HG03108 (cell line): ENCODE results near the gene POLR2F.
"Not testable (repeated sequence)": the region's sequence is repeated elsewhere in the genome, so short reads cannot be mapped to it uniquely, and the experiment has no call there.

Source experiments
- ATAC-seq: cut with Tn5 transposase; IDR thresholded peaks from one replicate; pipeline ENCODE4 v1.9.1; 2021; ENCODE audit warnings: moderate library complexity; ENCODE audit not compliant: unreplicated experiment

POLR2F gene

DNA sequence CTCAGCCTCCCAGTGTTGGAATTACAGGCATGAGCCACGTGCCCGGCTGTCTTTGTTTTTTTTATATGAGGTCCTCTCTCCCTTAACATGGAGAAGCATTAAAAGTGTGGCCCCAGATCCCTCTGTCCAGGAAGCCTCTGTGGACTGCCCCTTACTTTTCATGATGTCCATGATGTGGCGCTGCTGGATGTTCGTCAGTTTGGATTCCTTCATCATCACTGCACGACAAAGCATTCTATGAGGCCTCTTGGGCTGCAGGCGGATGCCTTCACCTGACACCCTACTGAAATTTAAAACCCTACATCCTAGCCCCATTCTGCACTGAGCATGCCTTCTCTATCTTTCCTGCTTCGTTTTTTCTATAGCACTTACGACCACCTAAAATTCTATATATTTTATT, 2.2 kb upstream of the POLR2F start:
- no peak for ATAC-seq

DNA sequence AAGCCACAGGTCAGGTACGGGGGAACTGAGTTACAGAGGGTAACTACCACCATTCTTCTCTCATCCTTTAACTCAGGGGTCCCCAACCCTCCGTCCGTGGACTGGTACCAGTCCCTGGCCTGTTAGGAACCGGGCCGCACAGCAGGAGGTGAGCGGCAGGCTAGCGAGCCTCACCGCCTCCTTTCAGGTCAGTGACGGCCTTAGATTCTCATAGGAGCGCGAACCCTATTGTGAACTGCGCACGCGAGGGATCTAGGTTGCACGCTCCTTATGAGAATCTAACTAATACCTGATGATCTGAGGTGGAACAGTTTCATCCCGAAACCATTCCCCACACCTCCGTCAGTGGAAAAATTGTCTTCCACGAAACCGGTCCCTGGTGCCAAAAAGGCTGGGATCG, 870 bp upstream of the POLR2F start:
- not testable (repeated sequence) for ATAC-seq

DNA sequence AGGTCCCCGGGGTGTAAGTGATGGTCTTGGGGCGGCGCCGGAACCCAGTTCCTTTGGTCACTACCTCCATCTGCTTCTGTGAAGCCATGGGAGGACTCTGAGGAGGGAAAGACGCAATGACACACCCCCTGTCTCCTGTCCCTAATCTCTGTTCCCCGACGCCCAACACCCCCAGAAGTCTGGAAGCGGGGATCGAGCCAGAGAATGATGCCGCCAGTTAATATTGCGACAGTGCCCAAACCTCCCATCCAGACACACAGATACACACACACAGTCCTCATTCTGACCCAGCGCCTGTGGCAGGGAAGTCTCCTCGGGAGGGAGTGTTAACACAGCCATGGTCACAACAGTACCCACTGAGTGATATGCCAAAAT, 450 bp upstream of the POLR2F start:
- ATAC-seq = no peak

DNA sequence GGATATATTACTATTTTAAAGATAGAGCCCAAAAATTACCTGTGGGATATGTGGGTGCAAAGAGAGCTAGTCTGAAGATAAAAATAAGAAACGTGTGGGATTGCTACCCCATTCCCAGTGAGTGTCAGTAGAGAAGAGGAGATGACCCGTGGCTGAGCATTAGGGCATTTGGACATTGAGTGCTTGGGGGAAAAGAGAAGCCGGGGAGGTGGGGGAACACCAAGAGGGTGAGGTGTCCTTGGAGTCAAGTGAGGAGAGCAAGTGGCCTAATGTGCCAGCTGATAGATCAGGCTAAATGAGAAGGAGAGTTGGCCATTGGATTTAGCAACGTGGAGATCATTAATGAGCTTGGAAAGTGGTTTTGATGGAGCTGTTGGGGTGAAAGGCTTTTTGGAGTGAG, 1.2 kb downstream of the POLR2F start:
- no peak for ATAC-seq

DNA sequence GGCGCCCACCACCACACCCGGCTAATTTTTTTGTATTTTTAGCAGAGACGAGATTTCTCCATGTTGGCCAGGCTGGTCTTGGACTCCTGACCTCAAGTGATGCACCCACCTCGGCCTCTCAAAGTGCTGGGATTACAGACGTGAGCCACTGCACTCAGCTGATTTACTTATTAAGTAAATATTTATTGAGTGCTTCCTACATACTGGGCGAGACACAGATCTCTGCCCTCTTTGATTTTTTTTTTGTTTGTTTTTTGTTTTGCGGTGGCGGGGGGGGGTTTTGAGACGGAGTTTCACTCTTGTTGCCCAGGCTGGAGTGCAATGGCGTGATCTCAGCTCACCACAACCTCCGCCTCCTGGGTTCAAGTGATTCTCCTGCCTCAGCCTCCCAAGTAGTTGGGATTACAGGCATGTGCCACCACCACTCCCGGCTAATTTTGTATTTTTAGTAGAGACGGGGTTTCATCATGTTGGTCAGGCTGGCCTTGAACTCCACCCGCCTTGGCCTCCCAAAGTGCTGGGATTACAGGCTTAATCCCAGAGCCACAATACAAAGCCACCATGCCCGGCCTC, 2.4 kb downstream of the POLR2F start:
- not testable (repeated sequence) for ATAC-seq

DNA sequence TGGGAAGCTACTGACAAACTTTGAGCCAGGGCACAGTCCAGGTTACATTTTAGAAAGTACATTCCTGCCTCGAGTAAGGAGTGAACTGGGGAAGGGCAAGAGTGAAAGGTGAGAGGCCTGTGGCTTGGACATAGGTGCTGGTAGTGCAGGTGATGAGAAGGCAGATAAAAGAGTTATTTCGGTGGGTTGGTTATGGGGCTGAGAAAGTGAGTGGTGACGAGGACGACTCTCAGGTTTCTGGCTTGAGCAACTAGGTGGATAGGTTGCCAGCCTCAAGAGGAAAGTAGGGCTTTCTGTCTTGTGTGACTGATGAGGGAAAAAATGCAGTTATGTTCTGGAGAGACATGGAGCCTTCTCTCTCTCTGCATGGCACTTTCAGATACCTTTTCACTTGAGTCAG, 3.7 kb downstream of the POLR2F start:
- no peak for ATAC-seq

DNA sequence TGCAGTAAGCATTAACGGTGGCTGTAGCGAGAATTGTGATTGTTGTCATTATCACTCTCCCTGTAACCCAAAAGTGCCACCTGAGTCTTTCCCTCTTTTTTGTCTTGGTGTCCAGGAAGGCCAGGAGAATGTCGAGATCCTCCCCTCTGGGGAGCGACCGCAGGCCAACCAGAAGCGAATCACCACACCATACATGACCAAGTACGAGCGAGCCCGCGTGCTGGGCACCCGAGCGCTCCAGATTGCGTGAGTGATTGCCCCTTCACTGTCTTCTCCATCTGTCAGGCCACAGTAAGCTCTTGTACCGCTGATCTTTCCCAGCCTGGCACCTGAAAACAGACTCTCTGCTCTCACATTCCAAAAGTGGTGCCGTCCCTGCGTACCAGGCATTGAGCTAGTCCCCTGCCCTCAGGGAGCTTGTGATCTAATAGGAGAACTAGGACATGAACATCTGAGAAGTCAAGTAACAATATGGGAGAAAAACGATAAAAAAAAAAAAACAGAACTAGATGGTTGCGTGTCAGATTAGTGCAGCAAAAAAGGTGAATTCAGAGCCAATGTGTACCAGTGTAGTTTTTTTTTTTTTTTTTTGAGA, 5.8 kb downstream of the POLR2F start:
- ATAC-seq = no peak

DNA sequence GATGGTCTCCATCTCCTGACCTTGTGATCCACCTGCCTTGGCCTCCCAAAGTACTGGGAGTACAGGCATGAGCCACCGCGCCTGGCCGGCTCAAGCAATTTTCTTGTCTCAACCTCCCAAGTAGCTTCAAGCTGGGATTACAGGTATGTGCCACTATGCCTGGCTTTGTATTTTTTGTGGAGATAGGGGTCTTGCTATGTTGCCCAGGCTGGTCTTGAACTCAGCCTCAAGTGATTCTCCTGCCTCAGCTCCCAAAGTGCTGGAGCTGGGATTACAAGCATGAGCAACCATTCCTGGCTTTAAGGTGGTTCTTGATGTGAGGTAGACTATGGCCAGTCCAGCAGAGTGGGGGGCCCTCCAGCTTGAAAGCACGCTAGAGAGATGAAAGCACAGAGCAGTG, 7.6 kb downstream of the POLR2F start:
- ATAC-seq = no peak

DNA sequence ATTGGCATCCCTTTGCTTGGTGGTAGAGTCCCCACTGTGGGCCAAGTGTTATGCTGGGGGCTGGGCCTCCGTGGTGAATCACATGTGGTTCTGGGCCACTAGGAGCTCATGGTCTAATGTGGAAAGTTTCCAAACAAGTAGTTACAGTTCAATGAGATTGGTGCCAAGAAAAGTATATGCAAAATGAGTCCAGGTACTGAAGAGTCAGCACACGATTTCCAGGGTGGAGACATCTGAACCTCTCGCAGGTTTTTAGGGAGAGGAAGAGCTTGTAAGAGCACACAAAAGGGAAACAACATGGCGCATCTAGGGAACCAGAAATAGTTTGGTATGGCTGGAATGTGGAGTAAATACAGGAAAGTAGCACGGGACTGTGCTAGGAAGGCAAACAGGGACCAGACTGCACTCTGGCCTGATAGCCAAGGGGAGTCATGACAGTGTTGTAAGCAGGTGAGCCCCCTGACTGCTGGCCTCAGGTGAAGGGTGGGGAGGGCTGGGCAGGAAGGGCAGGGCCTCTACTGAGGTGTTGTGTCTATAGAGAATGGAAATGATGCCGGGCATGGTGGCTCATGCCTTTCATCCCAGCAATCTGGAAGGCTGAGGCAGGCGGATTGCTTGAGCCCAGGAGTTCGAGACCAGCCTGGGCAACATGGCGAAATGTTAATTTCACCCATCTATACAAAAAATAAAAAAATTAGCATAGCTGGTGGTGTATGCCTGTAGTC, 12.6 kb downstream of the POLR2F start:
- ATAC-seq = no peak

DNA sequence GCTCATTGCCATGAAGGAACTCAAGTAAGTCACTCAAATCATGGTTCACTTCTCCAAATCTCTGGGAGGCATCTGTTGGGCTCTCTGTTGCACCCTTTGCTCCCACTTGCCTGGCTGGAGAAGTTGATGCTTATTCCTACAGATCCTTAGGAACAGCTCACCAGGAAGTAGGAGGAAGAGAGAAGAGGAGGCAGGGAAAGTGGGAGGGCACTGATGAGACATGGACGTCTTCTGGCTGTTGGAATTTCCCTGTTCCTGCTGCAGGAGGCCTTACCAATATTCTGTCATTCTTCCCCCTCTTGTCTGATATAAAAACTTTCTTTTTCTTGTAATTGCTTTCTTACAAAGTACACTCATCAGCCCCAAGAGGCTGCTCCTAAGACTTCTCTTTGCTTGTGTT, 13.6 kb downstream of the POLR2F start:
- no peak for ATAC-seq

DNA sequence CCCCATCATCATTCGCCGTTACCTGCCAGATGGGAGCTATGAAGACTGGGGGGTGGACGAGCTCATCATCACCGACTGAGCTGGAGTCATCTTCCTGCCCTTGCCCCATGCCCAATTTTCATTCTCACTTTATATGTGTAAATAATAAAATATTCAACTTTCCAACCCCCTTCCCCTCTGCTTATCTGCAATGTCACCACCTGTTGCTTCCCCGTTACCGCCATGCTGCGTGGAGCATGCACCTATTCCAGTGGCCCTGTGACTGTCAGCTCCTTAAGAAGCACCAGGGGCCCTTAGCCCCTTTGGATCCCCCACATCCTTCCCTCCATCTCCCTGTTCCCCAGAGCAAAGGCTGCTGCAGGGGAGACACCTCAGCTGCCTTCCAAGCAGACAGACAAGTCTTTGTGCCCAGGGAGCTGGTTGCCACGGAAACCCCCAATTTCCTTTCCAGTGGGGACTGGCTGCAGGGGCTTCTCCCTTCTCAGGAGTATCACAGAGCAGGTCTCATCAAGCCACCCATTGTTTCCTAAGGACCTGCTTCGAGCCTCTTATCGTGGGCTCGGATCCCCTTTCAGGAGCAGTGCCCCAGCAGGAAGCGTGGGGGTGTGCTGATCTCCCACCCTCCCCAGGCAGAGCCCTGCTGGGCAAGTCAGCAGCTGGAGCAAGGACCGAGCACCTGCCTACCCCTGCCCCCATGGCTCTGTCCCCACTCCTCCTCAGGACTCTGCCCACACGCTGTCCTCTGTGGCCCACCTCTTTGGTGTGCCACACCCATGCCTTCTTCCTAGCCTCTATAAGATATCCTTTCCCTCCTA, 14.3 kb downstream of the POLR2F start:
- ATAC-seq = no peak

DNA sequence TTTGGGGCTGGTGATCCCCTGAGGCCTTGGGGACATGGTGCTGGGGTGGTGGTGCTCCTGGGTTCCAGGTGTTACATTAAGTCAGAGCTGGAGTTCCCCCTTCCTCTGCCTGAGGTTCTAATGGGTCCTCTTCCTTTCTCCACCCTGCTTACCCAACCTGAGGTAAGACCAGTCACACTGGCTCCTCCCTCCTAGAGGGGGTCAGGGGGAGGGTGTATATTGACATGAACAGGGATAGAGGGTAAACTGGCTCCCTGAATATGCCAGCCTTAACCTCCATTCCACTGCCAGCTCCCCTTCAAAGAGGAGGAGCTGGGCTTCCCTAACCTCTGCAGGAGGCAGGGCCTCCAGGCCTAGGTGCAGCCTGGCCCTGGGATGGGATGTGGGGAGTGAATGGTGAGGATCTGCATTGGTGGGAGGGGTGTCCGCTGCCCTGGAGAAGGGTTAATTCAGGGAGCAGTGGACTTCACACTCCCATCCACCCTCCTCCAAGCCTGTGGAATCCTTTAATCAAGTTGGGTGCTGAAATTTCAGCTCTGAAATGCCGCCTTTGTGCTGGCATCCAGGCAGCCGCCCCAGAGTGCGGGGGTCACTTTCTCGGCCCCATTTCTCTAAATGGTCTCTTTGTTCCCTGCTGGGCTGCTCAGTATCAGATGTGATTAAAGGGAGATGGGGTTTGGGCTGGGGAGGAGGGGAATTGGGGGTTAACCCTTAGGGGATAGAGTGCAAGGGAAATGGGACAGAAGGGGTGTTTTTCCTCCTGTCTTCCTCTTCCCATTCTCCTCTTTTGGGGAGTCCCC, 15.2 kb downstream of the POLR2F start:
- no peak for ATAC-seq

DNA sequence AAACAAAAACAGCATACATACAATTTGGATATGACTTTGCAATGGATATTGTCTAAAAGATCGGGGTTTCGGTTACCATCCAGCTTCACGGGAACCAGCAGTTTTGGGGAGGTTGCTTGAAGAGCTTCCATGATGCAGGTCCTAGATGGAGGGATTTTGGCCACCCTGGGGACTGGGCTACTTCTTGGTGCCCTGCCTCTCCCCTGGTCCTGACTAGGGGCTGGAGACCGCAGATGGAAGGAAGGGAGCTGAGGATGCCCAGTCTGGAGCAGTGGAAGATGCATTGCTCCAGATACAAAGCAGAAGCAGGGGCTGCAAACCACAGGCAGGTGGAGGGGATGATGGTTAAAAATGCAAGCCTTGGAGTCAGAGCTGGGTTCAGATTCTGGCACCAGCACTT, 17.4 kb downstream of the POLR2F start:
- no peak for ATAC-seq

DNA sequence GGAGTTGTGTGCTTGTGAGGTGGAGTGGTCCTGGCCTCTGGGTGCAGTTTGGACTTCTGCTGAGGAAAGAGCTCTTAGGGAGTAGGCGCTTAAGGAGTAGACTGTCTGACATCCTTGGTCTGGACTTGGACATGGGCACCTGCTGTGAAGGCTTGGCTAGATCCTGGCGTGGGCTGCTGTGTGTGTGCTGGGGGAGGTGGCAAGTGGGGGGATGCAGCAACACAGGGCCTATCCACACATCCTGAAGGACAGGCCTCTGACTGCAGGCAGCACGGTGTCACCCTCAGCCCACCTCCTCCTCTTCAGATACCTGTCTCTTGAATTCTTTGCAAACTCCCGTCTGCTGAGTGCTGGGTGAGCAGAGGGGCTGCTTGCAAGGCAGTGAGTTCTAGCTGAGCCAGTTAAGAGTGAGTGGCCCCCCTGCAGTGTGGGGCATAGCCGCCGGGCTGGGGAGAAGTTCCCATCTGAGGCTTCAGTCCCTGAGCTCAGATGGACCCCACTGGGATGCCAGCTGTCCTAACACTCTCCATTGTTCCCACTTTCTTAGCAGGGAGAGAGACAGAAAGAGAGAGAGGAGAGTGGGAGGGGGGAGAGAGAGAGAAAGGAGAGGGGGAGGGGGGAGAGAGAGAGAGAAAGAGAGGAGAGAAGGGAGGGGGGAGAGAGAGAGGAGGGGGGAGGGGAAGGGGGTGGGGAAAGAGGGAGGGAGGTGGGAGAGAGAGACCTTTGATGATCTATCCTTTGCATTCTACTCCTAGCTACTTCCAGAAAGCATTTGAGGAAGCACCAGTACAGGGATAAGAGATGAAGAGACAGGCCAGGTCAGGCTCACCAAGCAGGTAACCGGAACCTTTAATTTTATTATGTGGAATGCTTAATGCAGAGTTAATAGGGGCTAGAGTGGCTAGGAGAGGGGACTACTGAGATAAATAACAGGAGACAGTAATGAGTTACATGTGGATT, 18.3 kb downstream of the POLR2F start:
- no peak for ATAC-seq

DNA sequence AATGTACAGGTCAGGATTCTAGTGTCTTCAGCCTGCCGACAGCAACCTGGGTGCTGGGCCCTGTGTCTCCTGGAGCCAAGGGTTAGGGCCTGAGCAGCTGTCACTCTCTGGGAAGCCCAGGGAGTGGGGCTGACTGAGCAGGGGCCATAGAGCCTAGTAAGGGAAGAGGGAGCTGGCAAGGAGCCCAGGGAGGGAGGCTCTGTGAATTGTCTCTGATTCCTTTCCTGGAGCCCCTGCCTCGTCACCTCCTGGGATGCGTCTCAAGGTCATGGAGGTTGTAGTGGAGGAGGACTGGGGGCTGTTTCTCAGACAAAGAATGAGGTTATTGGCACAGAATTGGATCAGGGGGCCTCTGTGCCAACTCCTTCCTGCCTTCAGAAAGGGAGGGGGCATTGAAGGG, 19.0 kb downstream of the POLR2F start:
- ATAC-seq = no peak

DNA sequence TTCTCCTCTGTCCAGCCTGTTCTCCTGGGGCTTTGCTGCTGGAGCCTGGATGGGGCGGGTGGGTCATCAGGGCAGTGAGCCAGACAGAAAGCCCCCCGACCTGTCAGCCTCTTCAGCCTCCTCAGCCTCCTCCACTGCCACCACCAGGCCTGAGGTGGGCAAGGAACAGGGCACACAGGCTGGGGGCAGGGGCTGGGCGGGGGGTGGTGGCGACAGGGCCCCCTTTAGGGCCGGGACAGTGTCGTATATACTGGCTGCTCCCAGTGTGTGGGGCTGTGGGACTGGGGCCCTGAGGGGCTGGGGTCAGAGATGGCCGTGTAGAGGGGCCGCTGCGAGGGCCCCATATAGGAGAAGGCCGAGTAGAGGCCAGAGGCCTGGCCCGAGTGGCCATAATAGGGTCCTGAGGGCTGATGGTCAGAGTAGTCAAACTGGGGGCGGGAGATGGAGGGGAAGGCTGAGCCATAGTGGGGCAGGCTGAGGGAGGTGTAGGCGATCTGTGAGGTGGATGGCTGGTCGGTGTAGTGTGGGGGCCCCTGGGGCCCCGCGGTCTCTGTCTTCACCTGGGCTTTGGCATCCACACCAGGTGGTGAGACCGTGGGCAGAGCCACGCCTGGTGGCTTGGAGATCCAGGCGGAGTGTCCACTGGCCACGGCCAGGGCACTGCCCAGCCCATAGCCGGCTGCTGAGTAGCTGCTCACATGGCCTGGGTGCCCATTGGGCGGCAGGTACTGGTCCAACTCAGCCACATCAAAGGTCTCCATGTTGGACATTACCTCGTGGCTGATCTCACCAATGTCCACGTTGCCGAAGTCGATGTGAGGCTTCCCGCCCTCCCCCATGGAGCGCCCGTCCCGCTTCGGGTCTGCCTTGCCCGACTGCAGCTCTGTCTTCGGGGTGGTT, 20.0 kb downstream of the POLR2F start:
- no peak for ATAC-seq

DNA sequence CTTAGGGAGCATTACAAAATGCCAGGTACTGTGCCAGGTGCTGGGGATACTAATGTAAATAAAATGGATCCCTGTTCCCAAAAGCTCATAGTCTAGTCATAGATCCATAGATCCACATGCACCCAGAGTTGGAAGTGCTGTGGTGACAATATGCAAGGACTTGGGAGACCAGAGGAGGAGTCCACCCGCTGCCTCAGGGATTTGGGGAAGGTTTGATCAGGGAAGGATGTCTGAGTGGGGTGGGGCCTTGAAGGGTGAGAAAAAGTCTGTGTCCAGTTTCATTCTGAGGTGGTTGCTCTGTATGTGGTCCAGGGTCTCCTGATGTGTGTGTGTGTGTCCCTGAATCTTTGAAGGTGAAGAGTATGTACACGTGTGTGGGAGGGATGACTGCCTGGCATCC, 21.7 kb downstream of the POLR2F start:
- no peak for ATAC-seq

DNA sequence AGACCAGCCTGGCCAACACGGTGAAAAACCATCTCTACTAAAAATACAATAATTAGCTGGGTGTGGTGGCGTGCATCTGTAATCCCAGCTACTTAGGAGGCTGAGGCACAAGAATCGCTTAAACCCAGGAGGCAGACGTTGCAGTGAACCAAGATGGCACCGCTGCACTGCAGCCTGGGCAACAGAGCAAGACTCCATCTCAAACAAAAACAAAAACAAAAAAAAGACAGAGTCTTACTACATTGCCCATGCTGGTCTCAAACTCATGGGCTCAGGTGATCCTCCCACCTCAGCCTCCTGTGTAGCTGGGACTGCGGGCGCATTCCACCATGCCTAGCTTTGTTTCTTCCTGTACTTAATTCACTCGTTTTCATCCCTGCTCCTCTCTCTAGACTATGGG, 22.5 kb downstream of the POLR2F start:
- not testable (repeated sequence) for ATAC-seq

DNA sequence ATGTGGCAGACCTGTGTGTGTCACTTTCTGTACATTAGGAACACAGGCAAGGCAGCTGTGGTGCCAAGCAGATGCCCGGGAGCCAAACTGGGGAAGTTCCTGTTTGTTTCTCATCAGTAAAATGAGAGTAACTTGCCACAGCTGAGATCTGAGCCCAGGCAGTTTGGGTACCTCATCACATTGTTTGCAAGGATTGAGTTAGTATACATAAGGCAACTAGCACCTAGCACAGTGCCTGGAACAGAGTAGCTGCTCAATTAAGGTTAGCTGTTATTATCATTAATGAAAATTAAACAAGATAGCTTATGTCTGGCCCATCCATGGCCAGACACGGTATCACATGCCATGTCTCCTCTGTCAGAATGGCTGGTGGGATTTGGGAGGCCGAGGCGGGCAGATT, 23.0 kb downstream of the POLR2F start:
- no peak for ATAC-seq
